GM06990 (cell line): Measurements from ENCODE around the gene SCNM1.

Experiments
- DNase-seq: peaks from one replicate; pipeline ENCODE4 v3.0.0-alpha.2; 2011; ENCODE audit not compliant: insufficient read length; ENCODE audit errors: extremely low read depth
- H3K27me3 ChIP-seq: replicated peaks from 2 replicates; pipeline ENCODE4 v1.6.0; 2011; ENCODE audit warnings: low read length; ENCODE audit not compliant: control insufficient read depth, insufficient read depth
- H3K36me3 ChIP-seq: 2 replicates; pipeline ENCODE4 v1.5.1; 2011; ENCODE audit warnings: low read length; ENCODE audit not compliant: control insufficient read depth, insufficient read depth
- H3K4me3 ChIP-seq: replicated peaks from 2 replicates; pipeline ENCODE4 v1.5.1; 2011; ENCODE audit warnings: low read depth, mild to moderate bottlenecking, control low read depth, low read length
- CTCF ChIP-seq: IDR thresholded peaks from 2 replicates; pipeline ENCODE4 v1.5.1; 2011; ENCODE audit warnings: low read length, control low read depth, mild to moderate bottlenecking, inconsistent platforms; ENCODE audit not compliant: insufficient read depth, poor library complexity, severe bottlenecking

The SCNM1 gene

GRCh38 chr1:151165738-151166504 lies at the start of gene SCNM1, which contains the start of gene LYSMD1:
Gene SCNM1, plus strand, starts transcription at chr1:151166144. Its CDS starts 9 bp downstream, at chr1:151166153.
Gene LYSMD1, minus strand, starts transcription at chr1:151165902. Its CDS starts 644 bp downstream, at chr1:151165258.
- H3K4me3 ChIP-seq, result peak within 1 kb of the TSS; percentile 69
- DNase-seq, result peak; percentile 92
- peaks cover 11% of the 10 kb centered on the region for H3K36me3 ChIP-seq
- H3K27me3 ChIP-seq, result no peaks in the 10 kb centered on the region
- no peak for TF ChIP-seq CTCF

GRCh38 chr1:151124763-151125403 lies 41.1 kb upstream of the SCNM1 start:
- TF ChIP-seq CTCF, result no peak
- no peak overlapping the region for H3K4me3 ChIP-seq
- H3K27me3 ChIP-seq, result no peaks in the 10 kb centered on the region
- H3K36me3 ChIP-seq, result no peaks in the 10 kb centered on the region
- DNase-seq, result no peak

- no peak for TF ChIP-seq CTCF
- no peaks in the 10 kb centered on the region for H3K27me3 ChIP-seq
- no peaks in the 10 kb centered on the region for H3K36me3 ChIP-seq
- H3K4me3 ChIP-seq, result no peak overlapping the region
- DNase-seq, result no peak
Observed at GRCh38 chr1:151128800-151129199, 37.1 kb upstream of the SCNM1 start.

GRCh38 chr1:151130987-151131586 lies 34.9 kb upstream of the SCNM1 start:
- no peaks in the 10 kb centered on the region for H3K27me3 ChIP-seq
- peak; percentile 80 for DNase-seq
- TF ChIP-seq CTCF, result no peak
- H3K4me3 ChIP-seq, result no peak overlapping the region
- no peaks in the 10 kb centered on the region for H3K36me3 ChIP-seq

GRCh38 chr1:151131701-151132334 lies 34.1 kb upstream of the SCNM1 start:
- DNase-seq, result no peak
- H3K4me3 ChIP-seq, result no peak overlapping the region
- H3K36me3 ChIP-seq, result no peaks in the 10 kb centered on the region

More at GRCh38 chr1:151131701-151132334, 34.1 kb upstream of the SCNM1 start:
- H3K27me3 ChIP-seq, result no peaks in the 10 kb centered on the region
- TF ChIP-seq CTCF, result no peak
